WTC11 (cell line): ENCODE measurements around the gene POPDC3.

Experiments
- JAZF1 ChIP-seq: fragments of 250-450 bp; sonication (Bioruptor Pico); IDR thresholded peaks from 2 replicates; pipeline ENCODE4 v1.9.0; 2021; ENCODE audit warnings: moderate library complexity, mild to moderate bottlenecking, inconsistent platforms
- JUN ChIP-seq: sonication (generic); formaldehyde crosslinking; IDR thresholded peaks from 2 replicates; pipeline ENCODE4 v1.8.0; 2023; ENCODE audit warnings: mild to moderate bottlenecking, missing genetic modification reagents

GRCh38 chr6:105204768-105205167 lies 25.0 kb upstream of the POPDC3 start:
- TF ChIP-seq JUN (CRISPR knock-in tag) (no peak), JAZF1 (CRISPR knock-in tag) (no peak)
